T-cell (primary cell): Measurements from ENCODE around the gene VILL. TPM values are rescaled to one million over a fixed set of nuclear protein-coding genes. Genes with fewer than 3 reads are reported as not detected.

Experiments used
- ATAC-seq, 4 experiments: fragments of 200-7000 bp in 3 of 4; fragments of 150-1000 bp in 1 of 4; cut with Tn5 transposase; replicated peaks in 1 of 4; 1 replicate in 3 of 4; 2 replicates in 1 of 4; pipeline ENCODE4 v1.10.0; 2021; ENCODE audit warnings: moderate library complexity in 3 of 4, mild to moderate bottlenecking in 2 of 4, moderate number of reproducible peaks in 1 of 4
- CTCF ChIA-PET, 2 donors: fragments of 300-600 bp; sonication (Branson Sonifier 250); formaldehyde crosslinking; loops; one replicate each; lab custom pipeline; 2022; ENCODE audit warnings: antibody characterized with exemption in 2 of 2; lab: Charles Lee
- POLR2A ChIA-PET, 2 donors: fragments of 300-600 bp; sonication (Branson Sonifier 250); formaldehyde crosslinking; loops; one replicate each; lab custom pipeline; 2022; ENCODE audit warnings: antibody characterized with exemption in 2 of 2; lab: Charles Lee
- DNase-seq, 35 experiments: peaks; one replicate each; pipeline versions ENCODE4 v3.0.0 to v3.0.0-alpha.2; 2013 to 2023
- H3K27ac ChIP-seq: one replicate; pipeline ENCODE4 v1.5.1; 2013; ENCODE audit warnings: low read length
- H3K27me3 ChIP-seq, 2 experiments: replicated peaks in 1 of 2; 1 replicate in 1 of 2; 2 replicates in 1 of 2; pipeline versions ENCODE4 v1.6.1 to v1.7.0; 2013; ENCODE audit warnings: low read length in 1 of 2, mixed read lengths in 1 of 2; ENCODE audit not compliant: control insufficient read depth in 2 of 2, insufficient read depth in 2 of 2; ENCODE audit errors: extremely low read depth in 1 of 2
- H3K36me3 ChIP-seq, 2 donors: 1 replicate in 1 of 2; 2 replicates in 1 of 2; pipeline versions ENCODE4 v1.6.1 to v1.7.0; 2013; ENCODE audit warnings: low read length in 1 of 2; ENCODE audit not compliant: control insufficient read depth in 2 of 2, insufficient read depth in 1 of 2; ENCODE audit errors: extremely low read depth in 1 of 2
- H3K4me1 ChIP-seq, 2 experiments: 1 replicate in 1 of 2; 2 replicates in 1 of 2; pipeline versions ENCODE4 v1.6.1 to v1.7.0; 2013; ENCODE audit warnings: low read length in 2 of 2, mixed read lengths in 1 of 2; ENCODE audit not compliant: insufficient read depth in 2 of 2, control insufficient read depth in 1 of 2; ENCODE audit errors: extremely low read depth in 1 of 2
- H3K4me3 ChIP-seq, 2 donors: 1 replicate in 1 of 2; 2 replicates in 1 of 2; pipeline versions ENCODE4 v1.5.1 to v1.7.0; 2013; ENCODE audit warnings: mild to moderate bottlenecking in 2 of 2, low read length in 1 of 2, moderate library complexity in 1 of 2; ENCODE audit not compliant: control insufficient read depth in 1 of 2; ENCODE audit errors: extremely low read depth in 1 of 2
- H3K9me3 ChIP-seq: 2 replicates; pipeline ENCODE4 v1.7.0; 2013
- H3K27ac Mint-ChIP-seq, 2 donors: one replicate each; pipeline ENCODE4 v1.8.0; 2020 to 2021; ENCODE audit warnings: mild to moderate bottlenecking in 2 of 2, mixed read lengths in 2 of 2
- H3K27me3 Mint-ChIP-seq, 2 donors: one replicate each; pipeline ENCODE4 v1.8.0; 2021 to 2022; ENCODE audit warnings: mixed read lengths in 2 of 2
- H3K36me3 Mint-ChIP-seq: one replicate; pipeline ENCODE4 v1.8.0; 2021; ENCODE audit warnings: mixed read lengths
- H3K4me1 Mint-ChIP-seq, 3 donors: one replicate each; pipeline ENCODE4 v1.8.0; 2020 to 2022; ENCODE audit warnings: mixed read lengths in 3 of 3, mild to moderate bottlenecking in 1 of 3
- H3K4me3 Mint-ChIP-seq, 3 donors: one replicate each; pipeline ENCODE4 v1.8.0; 2020 to 2022; ENCODE audit warnings: mild to moderate bottlenecking in 3 of 3, mixed read lengths in 3 of 3, moderate library complexity in 3 of 3
- H3K9me3 Mint-ChIP-seq, 3 donors: one replicate each; pipeline ENCODE4 v1.8.0; 2020 to 2022; ENCODE audit warnings: mixed read lengths in 3 of 3
- WGBS: methylation state at CpG from one replicate; pipeline ENCODE4 v1.1.5; 2013; ENCODE audit warnings: missing lambda C conversion rate; ENCODE audit not compliant: insufficient coverage; 5-methylcytosine and 5-hydroxymethylcytosine counted together
- total RNA-seq, 35 experiments: library from RNA in 6 of 35; stranded (reverse) in 6 of 35; fragments of 120-200 nt in 1 of 35; gene quantifications; one replicate each; pipeline versions ENCODE4 v1.2.1 to v1.2.4 and lab custom pipeline; 2013 to 2026

VILL gene
- total RNA-seq, 5 donors from 2014 or later (not counting 1 experiment from before 2014, with no cell fraction given): 26.6 to 44.6 (median 42.1) TPM

DNA sequence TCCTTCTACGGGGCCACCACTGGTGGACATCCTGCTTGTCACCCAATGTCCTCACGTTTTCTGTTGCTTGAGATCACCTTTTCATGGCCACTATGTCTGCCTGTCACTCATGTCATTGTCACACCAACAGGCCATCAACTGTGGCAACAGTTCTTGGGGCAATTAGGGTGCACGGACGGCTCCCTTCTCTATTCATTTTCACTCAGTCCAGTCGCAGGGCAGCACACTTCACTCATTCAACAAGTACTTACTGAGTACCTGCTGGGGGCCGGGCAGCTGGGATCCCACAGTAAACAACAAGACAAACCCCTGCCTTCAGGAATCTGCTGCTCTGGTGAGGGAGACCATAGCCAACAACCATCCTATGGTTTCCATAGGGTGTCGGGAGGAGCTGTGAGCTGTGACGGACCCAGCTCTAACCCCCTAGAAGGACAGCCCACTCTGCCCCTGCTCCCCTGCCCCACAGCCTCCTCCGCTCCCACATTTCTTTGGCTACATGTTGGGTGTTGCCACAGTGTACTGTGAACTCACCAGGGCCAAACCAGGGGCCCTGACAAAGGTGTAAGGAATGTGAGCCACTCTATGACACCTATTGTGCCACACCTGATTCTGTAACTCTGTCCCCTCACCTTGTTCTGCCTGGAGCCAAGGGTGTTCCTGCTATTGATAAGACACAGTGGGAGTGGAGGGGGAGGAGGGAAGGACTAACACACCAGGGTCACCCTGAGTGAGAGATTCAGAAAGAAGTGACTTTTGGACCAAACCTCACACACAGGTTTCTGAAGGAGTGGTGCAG, 1.9 kb downstream of the VILL start:
- peaks cover 40 to 60% (median 45%) of the 10 kb centered on the region in 3 donors for H3K4me1 Mint-ChIP-seq
- CTCF ChIA-PET: no interaction called here
- no peaks in the 10 kb centered on the region for H3K9me3 Mint-ChIP-seq
- peaks cover 0 to 8% of the 10 kb centered on the region in 2 donors for H3K36me3 ChIP-seq
- H3K4me1 ChIP-seq: peaks cover 23 to 36% of the 10 kb centered on the region in 2 experiments
- peak overlapping the region; percentile 94 to 98 for H3K27ac Mint-ChIP-seq
- H3K27me3 ChIP-seq: no peaks in the 10 kb centered on the region
- WGBS: 93% methylated on average over 6 of the region's 9 CpGs
- no peaks in the 10 kb centered on the region for H3K9me3 ChIP-seq
- no peak overlapping the region for H3K27ac ChIP-seq
- H3K27me3 Mint-ChIP-seq: no peaks in the 10 kb centered on the region
- DNase-seq: peak in 1 of 35 experiments; percentile 16
- no peak for ATAC-seq
- peak overlapping the region; percentile 29 to 93 (median 93) for H3K4me3 Mint-ChIP-seq
- H3K36me3 Mint-ChIP-seq: peaks cover 14% of the 10 kb centered on the region
- POLR2A ChIA-PET: no interaction called here
- no peak overlapping the region for H3K4me3 ChIP-seq

DNA sequence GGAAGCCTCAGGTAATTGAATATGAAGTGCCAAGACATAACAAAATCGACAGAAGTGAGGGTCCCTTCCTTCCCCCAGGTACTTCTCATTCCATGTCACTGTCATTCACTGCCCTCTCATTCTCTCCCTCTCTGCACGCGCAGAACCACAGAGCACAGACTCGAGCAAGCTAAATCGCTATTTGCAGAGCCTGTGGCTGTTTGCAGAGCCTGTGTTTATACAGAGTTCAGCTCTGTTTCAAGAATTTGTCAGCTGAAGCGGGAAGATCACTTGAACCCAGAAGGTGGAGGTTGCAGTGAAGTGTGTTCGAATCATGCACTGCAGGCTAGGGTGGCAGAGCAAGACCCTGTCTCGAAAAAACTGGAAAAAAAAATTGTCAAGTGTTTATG, 2.5 kb downstream of the VILL start:
- H3K27ac ChIP-seq: peak overlapping the region; percentile 80
- POLR2A ChIA-PET: no interaction called here
- Mint-ChIP-seq H3K27me3 (no peaks in the 10 kb centered on the region), H3K27ac (peak overlapping the region; percentile 94 to 98), H3K9me3 (no peaks in the 10 kb centered on the region), H3K4me1 (peaks cover 42 to 63% (median 45%) of the 10 kb centered on the region in 3 donors), H3K4me3 (peak overlapping the region; percentile 93), H3K36me3 (peaks cover 14% of the 10 kb centered on the region)
- H3K4me1 ChIP-seq: peaks cover 24 to 42% of the 10 kb centered on the region in 2 experiments
- WGBS: 96% methylated on average over 6 of the region's 8 CpGs
- no peaks in the 10 kb centered on the region for H3K9me3 ChIP-seq
- H3K36me3 ChIP-seq: peaks cover 2 to 8% of the 10 kb centered on the region in 2 donors
- H3K27me3 ChIP-seq: no peaks in the 10 kb centered on the region
- CTCF ChIA-PET: no interaction called here
- no peak for DNase-seq
- no peak for ATAC-seq
- no peak overlapping the region for H3K4me3 ChIP-seq

DNA sequence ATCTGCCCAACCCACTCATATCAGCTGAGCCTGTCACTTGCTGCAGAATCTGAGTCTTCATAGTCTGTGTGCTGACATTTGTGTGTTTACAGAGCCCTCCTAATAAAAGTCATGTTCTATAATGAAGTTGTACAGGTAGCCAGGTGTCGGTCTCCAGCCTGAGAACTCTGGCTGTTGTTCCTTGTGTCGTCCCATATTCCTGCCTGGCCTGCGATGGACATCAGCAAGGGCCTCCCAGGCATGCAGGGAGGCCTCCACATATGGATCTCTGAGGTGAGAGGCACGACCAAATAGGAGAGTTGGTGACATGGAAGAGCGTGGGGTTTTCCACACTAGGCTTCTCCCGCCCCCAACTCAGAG, 2.9 kb downstream of the VILL start:
- H3K4me3 ChIP-seq: peak overlapping the region; percentile 61 to 88
- H3K27me3 ChIP-seq: no peaks in the 10 kb centered on the region
- peak overlapping the region; percentile 80 for H3K27ac ChIP-seq
- peaks cover 28 to 46% of the 10 kb centered on the region in 2 experiments for H3K4me1 ChIP-seq
- WGBS: 86% methylated on average over 3 of the region's 6 CpGs
- no peak for DNase-seq
- Mint-ChIP-seq H3K9me3 (no peaks in the 10 kb centered on the region), H3K4me1 (peaks cover 46 to 63% (median 47%) of the 10 kb centered on the region in 3 donors), H3K36me3 (peaks cover 14% of the 10 kb centered on the region), H3K4me3 (peak overlapping the region; percentile 93), H3K27me3 (no peaks in the 10 kb centered on the region), H3K27ac (peak overlapping the region; percentile 94 to 98)
- CTCF ChIA-PET: no interaction called here
- POLR2A ChIA-PET: no interaction called here
- no peak for ATAC-seq
- peaks cover 3 to 8% of the 10 kb centered on the region in 2 donors for H3K36me3 ChIP-seq
- no peaks in the 10 kb centered on the region for H3K9me3 ChIP-seq

DNA sequence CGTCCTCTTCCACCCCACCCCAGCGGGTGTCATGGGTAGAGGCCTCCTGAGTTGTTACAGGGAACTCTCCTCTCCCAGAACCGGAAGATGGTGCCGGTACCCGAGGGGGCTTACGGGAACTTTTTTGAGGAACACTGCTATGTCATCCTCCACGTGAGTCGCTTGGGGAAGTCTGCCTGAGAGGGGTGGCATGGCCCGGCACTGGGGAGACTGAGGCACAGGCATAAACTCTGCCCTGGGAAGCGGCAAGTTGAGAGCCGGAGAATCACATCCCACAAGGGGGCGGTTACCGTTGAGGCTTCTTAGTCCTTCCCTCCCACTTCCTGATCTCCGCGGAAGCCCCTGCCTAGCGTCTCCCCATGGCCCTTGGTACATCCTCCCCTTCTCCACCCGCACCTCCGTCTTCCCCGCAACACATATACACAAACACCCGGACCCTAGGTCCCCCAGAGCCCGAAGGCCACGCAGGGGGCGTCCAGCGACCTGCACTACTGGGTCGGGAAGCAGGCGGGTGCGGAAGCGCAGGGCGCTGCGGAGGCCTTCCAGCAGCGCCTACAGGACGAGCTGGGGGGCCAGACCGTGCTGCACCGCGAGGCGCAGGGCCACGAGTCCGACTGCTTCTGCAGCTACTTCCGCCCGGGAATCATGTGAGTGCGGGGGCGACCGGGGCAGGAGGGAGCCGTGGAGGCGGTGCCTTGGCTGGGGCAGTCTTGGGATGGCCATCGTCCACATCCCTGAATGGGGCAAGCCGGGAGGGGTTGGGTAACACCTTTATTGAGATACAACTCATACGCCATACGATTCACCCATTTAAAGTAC, 3.4 kb downstream of the VILL start:
- Histone ChIP-seq H3K36me3 (peaks cover 3 to 8% of the 10 kb centered on the region in 2 donors), H3K27me3 (no peaks in the 10 kb centered on the region), H3K27ac (peak overlapping the region; percentile 80), H3K4me3 (peak overlapping the region; percentile 61 to 88), H3K9me3 (no peaks in the 10 kb centered on the region), H3K4me1 (peaks cover 29 to 50% of the 10 kb centered on the region in 2 experiments)
- 0% methylated on average over 37 of the region's 49 CpGs for WGBS
- CTCF ChIA-PET: interaction anchor here in 1 of 2 donors (1.0 kb wide), 1 partner anchor 19 kb away, joined by 4 read pairs; no protein-coding TSS in a partner anchor
- no peaks in the 10 kb centered on the region for H3K9me3 Mint-ChIP-seq
- H3K36me3 Mint-ChIP-seq: peaks cover 14% of the 10 kb centered on the region
- no peaks in the 10 kb centered on the region for H3K27me3 Mint-ChIP-seq
- H3K27ac Mint-ChIP-seq: peak overlapping the region; percentile 94 to 98
- peak in 33 of 35 experiments; percentile 8 to 70 (median 34) for DNase-seq
- POLR2A ChIA-PET: no interaction called here
- peaks cover 50 to 67% (median 51%) of the 10 kb centered on the region in 3 donors for H3K4me1 Mint-ChIP-seq
- peak overlapping the region; percentile 93 for H3K4me3 Mint-ChIP-seq
- ATAC-seq: peak; percentile 64 to 67 (median 66)

DNA sequence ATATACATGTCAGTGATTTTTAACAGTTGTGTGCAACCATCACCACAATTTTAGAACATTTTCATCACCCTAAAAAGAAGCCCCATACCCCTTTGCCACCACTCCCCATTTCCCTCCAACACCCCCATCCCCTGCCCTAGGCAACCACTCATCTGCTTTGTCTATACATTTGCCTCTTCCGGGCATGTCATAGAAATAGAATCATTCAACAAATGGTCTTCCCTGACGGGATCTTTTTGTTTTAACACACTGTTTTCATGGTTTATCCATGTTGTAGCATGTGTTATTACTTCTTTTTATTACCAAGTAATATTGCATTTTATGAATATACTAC, 4.0 kb downstream of the VILL start:
- no CpG with 5 or more reads among the region's 2 CpGs for WGBS
- H3K9me3 ChIP-seq: no peaks in the 10 kb centered on the region
- H3K4me1 Mint-ChIP-seq: peaks cover 55 to 67% (median 56%) of the 10 kb centered on the region in 3 donors
- H3K27ac Mint-ChIP-seq: peak overlapping the region; percentile 94 to 98
- H3K36me3 Mint-ChIP-seq: peaks cover 16% of the 10 kb centered on the region
- H3K4me3 Mint-ChIP-seq: peak overlapping the region; percentile 93
- no peaks in the 10 kb centered on the region for H3K27me3 Mint-ChIP-seq
- H3K9me3 Mint-ChIP-seq: no peaks in the 10 kb centered on the region
- CTCF ChIA-PET: interaction anchor here in 1 of 2 donors (1.0 kb wide), 1 partner anchor 20 kb away, joined by 4 read pairs; no protein-coding TSS in a partner anchor
- H3K4me3 ChIP-seq: peak overlapping the region; percentile 61 to 88
- peaks cover 29 to 55% of the 10 kb centered on the region in 2 experiments for H3K4me1 ChIP-seq
- POLR2A ChIA-PET: no interaction called here
- no peaks in the 10 kb centered on the region for H3K27me3 ChIP-seq
- peaks cover 3 to 8% of the 10 kb centered on the region in 2 donors for H3K36me3 ChIP-seq
- no peak for DNase-seq
- ATAC-seq: peak in 2 of 4 experiments; percentile 5
- peak overlapping the region; percentile 80 for H3K27ac ChIP-seq
